Measurements from ENCODE around the gene POLR3C.

Gene POLR3C

DNA sequence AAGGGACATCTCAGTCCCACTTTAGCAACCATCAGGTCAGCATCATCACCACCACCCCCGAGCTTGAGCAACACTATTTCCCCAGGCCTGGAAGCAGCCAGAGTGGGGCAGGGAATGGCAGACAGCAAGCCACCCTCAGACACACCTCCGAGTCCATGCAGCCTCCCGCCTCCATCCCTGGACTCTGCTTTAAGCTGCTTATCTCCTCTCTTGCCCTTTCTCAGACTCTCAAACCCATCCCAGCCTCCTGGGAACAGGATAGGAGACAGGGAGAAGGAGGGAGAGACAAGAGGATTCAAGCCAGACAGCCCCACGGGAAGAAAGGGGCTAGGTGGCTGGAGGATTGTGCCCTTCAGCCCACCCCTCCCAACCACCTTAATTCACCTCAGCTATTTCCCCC lies 33.2 kb downstream of the POLR3C start:
- TF ChIP-seq, protein P1, sequence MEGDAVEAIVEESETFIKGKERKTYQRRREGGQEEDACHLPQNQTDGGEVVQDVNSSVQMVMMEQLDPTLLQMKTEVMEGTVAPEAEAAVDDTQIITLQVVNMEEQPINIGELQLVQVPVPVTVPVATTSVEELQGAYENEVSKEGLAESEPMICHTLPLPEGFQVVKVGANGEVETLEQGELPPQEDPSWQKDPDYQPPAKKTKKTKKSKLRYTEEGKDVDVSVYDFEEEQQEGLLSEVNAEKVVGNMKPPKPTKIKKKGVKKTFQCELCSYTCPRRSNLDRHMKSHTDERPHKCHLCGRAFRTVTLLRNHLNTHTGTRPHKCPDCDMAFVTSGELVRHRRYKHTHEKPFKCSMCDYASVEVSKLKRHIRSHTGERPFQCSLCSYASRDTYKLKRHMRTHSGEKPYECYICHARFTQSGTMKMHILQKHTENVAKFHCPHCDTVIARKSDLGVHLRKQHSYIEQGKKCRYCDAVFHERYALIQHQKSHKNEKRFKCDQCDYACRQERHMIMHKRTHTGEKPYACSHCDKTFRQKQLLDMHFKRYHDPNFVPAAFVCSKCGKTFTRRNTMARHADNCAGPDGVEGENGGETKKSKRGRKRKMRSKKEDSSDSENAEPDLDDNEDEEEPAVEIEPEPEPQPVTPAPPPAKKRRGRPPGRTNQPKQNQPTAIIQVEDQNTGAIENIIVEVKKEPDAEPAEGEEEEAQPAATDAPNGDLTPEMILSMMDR (IDR thresholded peaks at IDR 0.05): no peak
- H3K27ac ChIP-seq: peak overlapping the region; percentile 91 to 98
- DNase-seq (ENCODE audit: low spot score): no peak
- H3K4me3 ChIP-seq: peak overlapping the region; percentile 97

DNA sequence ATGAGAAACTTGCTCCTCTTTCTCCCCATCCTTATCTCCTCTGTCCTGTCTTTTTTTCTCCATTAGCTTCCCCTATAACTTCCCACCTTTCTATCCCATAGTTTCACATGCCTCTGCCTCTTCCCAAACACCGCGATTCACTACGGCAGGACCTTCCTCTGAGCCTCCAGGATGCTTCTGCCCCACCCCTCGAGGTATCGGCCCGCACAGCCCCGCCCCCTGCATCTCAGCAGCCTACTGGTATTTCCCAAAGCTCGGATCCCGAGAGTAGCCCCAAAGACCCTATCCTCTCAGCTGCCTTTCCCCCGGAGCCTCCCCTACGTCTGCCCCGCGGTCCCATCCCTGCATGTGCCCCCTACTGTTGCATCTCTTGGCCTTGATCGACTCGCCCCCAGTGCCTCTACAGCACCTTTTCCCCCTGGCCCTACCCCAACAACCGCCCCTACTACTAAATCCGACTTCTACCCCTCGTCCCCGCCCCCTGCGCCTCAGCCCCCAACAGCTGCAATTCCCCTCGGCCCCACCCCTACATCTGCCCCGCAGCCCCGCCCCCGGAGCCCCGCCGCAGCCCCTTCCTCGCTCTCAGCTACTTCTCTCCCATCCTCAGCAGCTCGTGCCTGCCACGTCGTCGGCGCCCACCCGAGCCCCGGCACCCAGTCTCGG lies 34.4 kb downstream of the POLR3C start:
- TF ChIP-seq, protein P1 (IDR thresholded peaks at IDR 0.05): no peak
- Histone ChIP-seq H3K4me3 (peak overlapping the region; percentile 97), H3K27ac (peak overlapping the region; percentile 91 to 98)
- DNase-seq (ENCODE audit: low spot score): peak; percentile 81

DNA sequence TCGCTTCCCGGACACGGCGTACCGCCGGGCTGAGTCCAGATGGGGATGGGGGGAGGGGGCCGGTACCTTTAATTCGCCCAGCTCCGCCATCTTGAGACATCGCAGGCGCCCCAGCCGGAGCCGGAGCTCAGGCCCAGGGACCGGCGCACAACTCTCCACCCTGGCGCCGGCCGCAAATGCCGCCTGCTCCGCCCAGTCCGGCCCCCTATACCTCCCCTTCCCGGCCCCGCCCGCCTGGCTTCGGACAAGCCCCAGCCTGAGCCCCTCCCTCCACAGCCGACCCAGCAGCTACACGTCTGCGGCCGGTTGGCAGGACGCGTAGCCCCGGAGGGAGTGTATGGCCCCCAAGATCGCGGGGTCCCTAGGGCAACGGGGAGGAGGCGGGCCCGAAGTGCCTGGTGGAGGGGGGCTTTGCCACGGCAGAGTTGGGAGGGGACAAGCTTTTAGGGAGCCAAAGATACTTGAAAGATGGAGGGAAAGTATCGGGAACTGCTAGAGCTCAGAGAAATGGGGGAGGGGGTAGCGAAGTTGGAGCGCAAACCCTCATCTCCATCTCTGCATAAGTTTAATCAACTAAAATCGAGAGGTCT lies 35.0 kb downstream of the POLR3C start, which contains the start of gene PIAS3:
Gene PIAS3 (minus strand): TSS at position 181 of the 590 bp plus-strand sequence. CDS start 91 bp downstream, at position 90.
- peak; percentile 98 for DNase-seq (ENCODE audit: low spot score)
- peak within 1 kb of the TSS; percentile 97 for H3K4me3 ChIP-seq
- H3K27ac ChIP-seq: peak within 1 kb of the TSS; percentile 91 to 98
- TF ChIP-seq, protein P1 (IDR thresholded peaks at IDR 0.05): no peak

DNA sequence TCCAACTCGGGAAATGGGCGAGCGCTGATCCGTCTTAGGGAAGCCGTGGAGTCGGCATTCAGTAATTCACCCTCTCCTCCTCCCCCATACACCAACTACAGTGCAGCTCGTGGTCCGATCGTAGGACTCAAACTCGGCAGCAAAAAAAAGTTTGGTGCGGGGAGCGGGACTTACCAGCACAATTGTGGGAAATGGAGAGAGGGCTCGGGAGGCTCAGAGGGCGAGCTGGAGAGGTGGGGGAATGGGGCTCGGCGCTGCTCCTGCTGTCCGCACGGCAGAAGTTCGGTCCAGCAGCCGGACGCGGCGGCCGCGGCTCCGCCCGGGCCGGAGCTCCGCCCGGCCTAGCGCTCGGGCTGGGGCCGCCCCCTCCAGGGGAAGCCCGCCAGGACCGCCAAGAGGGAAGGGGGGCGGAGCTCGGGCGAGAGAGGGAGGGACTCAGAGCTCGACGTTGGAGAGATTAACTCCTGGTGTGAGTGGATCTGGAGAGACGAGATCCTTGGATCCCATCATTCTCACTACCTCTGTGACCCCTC lies 35.6 kb downstream of the POLR3C start:
- DNase-seq (ENCODE audit: low spot score): peak; percentile 92
- H3K4me3 ChIP-seq: peak overlapping the region; percentile 97
- H3K27ac ChIP-seq: peak overlapping the region; percentile 91 to 98
- TF ChIP-seq, protein P1 (IDR thresholded peaks at IDR 0.05): no peak

DNA sequence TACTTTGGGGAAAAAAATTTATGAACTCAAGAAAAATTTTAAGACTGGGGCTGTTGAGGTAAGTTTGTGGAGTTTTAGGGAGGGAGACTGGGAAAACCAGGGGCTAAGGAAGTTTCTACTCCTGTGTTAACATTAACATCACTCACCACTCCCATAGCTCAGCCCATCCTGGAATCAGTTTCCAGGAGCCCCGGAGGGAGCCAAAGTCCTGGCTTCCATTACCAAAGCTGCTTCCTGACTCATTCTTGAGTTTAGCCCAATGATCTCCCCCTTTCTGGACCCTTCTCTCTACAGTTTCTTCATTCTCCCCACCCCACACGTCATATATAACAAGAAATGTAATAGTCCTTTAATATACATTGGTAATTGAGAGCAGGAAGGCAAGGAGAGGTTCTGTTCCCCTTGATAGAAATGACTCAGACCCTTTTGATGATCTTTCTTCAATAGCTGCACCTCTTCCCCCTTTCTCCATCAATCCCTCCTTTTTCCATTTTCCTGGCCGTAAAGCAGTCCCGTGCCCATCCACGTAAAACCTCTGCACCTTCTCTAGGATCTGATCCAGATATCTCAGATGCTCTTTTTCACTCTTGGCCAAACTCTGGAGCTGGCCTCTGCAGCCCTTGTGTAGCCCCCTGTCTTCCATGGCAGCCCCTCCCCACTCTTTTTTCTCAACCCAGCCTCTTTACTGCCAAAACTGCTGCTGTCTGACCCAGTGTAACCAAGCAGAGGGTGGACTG lies 39.5 kb downstream of the POLR3C start:
- TF ChIP-seq, protein P1 (IDR thresholded peaks at IDR 0.05): no peak
- no peak for DNase-seq (ENCODE audit: low spot score)
- Histone ChIP-seq H3K4me3 (no peak overlapping the region), H3K27ac (no peak overlapping the region)

DNA sequence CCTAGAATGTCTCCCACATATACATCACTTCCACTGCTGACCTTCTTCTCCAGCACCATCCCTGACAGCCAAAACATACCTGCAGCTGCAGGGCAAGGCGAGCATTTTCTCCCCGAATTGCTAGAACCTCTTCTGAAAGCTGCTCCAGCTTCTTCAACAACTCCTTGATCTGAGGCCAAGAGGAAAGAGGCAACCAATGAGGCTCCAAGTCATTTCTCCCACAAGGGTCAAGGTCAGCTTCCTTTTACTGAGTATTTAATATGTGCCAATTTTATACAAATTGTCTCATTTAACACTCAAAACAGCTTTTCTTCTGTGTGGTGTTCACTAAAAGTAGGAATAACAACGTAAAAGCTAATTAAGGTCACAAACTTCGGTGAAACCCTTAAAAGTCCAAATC lies 44.2 kb downstream of the POLR3C start:
- H3K27ac ChIP-seq: no peak overlapping the region
- no peak overlapping the region for H3K4me3 ChIP-seq
- TF ChIP-seq, protein P1 (IDR thresholded peaks at IDR 0.05): no peak
- DNase-seq (ENCODE audit: low spot score): no peak
